Hepatocyte (in vitro differentiated cells): Measurements from ENCODE around the gene ING5.

Source experiments
- EZH2 ChIP-seq: fragments of 200-600 bp; sonication (generic); IDR thresholded peaks from 2 replicates; pipeline ENCODE4 v1.6.1; 2016; ENCODE audit warnings: antibody characterized with exemption, mild to moderate bottlenecking, borderline replicate concordance
- TF ChIP-seq, protein P1 (sequence below): fragments of 200-600 bp; sonication (generic); IDR thresholded peaks from 2 replicates; pipeline ENCODE4 v1.5.1; 2016; ENCODE audit warnings: antibody characterized with exemption, mild to moderate bottlenecking; ENCODE audit not compliant: poor library complexity

DNA sequence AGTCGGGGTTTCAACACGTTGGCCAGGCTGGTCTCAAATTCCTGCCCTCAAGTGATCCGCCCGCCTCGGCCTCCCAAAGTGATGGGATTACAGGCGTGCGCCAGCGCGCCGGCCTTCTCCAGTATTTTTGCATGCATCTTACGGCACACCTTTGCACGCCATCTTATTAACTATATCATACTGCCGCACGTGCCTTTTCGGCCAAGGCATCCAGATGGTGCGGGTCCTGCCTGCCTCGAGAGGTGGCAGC is 765 bp upstream of the ING5 start:
- TF ChIP-seq, protein P1, sequence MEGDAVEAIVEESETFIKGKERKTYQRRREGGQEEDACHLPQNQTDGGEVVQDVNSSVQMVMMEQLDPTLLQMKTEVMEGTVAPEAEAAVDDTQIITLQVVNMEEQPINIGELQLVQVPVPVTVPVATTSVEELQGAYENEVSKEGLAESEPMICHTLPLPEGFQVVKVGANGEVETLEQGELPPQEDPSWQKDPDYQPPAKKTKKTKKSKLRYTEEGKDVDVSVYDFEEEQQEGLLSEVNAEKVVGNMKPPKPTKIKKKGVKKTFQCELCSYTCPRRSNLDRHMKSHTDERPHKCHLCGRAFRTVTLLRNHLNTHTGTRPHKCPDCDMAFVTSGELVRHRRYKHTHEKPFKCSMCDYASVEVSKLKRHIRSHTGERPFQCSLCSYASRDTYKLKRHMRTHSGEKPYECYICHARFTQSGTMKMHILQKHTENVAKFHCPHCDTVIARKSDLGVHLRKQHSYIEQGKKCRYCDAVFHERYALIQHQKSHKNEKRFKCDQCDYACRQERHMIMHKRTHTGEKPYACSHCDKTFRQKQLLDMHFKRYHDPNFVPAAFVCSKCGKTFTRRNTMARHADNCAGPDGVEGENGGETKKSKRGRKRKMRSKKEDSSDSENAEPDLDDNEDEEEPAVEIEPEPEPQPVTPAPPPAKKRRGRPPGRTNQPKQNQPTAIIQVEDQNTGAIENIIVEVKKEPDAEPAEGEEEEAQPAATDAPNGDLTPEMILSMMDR = peak; percentile 50
- no peak for TF ChIP-seq EZH2
